Daoy (cell line): ENCODE results near the gene PALB2. TPM values are rescaled to one million over a fixed set of nuclear protein-coding genes. Genes with fewer than 3 reads are reported as not detected.
A peak's percentile ranks its signal among the peaks of the same experiment; 100 is the strongest.

Experiments
- DNase-seq: peaks from one replicate; pipeline ENCODE4 v3.0.0-alpha.2; 2015; ENCODE audit warnings: low read depth
- total RNA-seq: library from RNA; depleted of rRNA; stranded (reverse); fragments of >200 nt; shearing (Covaris generic); gene quantifications from 2 replicates; pipeline ENCODE4 v1.2.3, GENCODE V29; 2014

Gene PALB2
- total RNA-seq, 1 experiment from 2014 or later = 13.5 TPM

DNA sequence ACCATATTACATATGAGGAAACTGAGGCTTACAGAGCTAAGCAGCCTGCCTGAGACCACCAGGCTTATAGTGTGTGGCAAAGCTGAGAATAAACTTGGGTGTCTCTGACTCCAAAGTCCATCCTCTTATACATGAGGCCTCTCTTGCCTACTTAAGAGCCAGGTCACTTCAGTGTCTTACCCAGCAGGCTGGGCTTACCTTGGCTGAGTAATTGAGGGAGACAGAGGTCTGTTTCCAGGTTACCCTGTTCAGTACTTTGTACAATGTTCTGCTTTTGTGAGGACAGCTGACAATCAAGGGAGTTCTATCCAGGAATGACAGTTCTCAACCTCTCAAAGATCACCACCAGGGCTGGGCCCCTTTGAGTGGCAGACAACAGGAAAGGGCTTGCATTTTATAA is 59.3 kb downstream of the PALB2 start:
- DNase-seq = no peak

GRCh38 chr16:23580391-23580790 is 60.7 kb downstream of the PALB2 start:
- DNase-seq = no peak

- no peak for DNase-seq
Observed at GRCh38 chr16:23579371-23579770, 61.7 kb downstream of the PALB2 start.

DNA sequence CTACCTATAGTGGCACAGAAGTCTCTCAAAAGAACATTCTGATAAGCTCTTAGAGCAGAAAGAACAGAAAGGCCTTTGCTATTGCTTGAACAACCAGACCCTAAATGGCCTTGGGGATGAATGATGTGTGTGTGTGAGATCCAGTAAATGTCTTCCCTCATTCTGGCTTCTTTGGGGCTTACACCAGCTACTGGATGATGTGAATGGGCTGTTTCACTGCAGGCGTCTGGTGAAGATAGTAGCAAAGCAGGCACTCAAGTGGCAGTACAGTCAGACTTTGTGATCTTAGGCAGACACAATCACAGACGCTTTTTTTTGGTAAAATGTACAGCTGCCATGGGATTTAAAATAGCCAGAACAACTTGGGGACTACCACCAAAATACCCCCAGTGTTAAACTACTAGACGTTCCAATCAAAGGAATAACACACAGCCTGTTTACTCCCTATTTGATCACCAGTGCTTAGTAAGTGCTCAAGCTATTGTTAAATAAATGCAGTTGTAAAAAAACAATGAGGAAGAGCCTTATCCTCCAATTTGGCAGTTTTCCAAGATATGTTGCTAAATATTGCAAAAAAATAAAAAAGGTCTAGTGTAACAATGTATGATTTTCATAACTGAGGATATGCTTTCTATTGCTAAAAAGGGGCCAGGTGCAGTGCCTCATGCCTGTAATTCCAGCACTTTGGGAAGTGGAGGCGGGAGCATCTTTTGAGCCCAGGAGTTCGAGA is 62.8 kb downstream of the PALB2 start:
- no peak for DNase-seq

DNA sequence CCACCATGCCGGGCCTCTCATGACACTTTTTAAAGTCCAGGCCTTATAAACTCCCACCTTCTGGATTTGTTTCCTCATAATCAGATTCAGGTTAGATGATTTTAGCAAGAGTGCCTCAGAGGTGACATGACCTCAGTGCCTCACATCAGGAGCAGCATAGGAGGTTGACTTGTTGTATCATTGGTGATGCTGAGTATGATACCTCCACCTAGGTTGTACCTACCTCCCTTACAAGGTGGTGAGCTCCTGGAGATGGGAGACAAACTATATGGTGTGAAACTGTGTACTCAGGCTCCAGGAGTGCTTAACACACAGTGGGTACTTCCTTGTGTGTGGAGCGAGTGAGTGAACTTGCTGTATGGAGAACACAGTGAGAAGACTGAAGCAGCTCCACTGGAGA is 63.6 kb downstream of the PALB2 start:
- DNase-seq = no peak

GRCh38 chr16:23575834-23576233 is 65.3 kb downstream of the PALB2 start:
- no peak for DNase-seq

GRCh38 chr16:23573817-23574216 is 67.3 kb downstream of the PALB2 start:
- no peak for DNase-seq

GRCh38 chr16:23572394-23572793 is 68.7 kb downstream of the PALB2 start:
- DNase-seq = no peak

DNA sequence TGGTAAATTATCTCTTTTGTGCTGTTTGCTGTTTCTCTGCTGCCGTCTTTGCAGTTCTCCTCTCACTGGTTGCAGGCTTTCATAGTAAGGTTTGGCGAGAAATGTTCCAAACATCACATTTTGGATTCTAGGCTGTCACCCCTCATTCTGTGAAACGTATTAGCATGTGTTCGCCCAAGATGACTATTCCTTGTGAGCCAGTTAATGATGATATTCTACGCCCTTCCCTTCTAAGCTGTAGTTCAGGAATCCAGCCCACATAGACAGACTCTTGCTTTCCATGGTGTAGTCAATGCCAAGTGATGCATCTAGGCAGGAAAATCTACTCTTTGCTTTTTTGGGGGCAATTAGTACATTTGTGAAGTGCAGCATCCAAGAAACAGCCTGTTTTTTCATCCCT is 69.2 kb downstream of the PALB2 start:
- no peak for DNase-seq

- DNase-seq = no peak
Observed at GRCh38 chr16:23570992-23571632, 70.0 kb downstream of the PALB2 start.

- no peak for DNase-seq
Observed at GRCh38 chr16:23567602-23568001, 73.5 kb downstream of the PALB2 start.

DNA sequence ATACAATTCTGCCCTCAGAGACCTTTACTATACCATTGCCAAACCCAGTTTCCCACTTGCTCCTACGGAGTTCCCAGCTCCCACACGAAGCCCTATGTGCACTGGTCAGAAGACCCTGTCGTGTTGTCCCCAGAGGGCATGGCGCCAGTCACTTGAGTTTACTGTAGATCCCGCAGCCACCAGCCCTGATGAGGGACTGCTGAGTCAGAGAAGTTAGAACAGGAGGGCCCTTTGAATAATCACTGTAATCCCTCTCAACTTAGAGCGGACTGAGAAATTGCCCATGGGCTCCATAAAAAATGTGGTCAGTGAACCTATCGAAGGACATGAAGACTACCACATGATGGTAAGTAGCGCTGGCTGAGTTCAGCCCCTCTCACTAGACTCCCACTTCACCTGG is 74.4 kb downstream of the PALB2 start:
- DNase-seq = no peak

DNA sequence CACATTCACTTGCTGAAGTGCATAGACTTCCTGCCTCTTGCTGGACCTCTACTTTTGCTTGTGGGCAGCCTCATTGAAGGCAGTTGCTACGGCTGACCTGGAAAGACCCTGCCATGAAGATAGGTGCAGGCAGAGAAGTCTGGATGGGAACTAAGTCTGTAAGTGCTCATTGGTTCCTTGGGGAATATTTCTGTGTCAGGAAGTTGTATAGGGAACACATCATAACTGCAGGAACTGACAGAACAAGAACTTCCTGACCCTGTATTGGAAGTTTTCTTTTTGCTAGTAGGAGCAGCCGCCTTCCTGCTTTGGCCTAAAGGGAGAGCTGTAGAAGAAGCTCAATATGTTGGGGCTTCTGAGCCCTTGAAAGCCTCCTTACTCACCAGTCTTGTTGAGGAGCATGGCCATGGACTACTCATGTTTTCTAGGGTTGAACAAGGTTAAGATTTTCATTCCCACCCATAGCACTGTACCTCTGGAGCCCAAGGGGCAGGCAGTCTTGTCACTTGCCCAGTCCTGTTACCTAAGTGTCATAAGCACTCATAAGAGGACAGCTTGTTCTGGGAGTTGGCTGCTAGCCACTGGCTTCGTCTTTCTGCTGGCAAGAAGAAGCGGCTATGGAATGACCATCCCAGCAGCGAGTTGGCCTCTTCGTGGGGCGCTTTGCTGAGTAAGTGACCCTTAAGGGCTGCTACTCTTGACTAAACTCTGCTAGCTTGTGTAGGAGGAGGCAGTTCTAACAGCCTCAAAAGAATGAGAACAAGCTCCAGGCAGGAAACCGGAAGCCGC is 76.3 kb downstream of the PALB2 start:
- DNase-seq = no peak

DNA sequence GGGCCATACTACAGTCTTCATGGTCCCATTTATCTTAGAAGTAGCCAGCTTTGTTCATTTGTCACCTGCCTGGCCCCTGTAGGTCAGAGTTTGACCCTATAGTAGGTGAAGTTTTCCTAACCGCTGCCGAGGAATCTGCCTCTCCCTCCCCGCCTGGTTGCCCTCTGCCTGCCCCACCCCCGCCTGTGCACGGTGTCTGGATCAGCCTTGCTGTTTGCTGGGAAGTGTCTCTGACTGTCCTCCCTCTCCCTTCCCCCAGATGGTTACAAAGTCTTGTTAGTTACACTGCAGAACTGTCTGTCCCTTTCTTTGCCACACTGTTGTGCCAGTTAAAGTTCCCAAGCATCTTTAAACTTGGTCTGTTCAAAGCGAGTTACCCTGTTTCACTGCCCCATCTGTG is 77.9 kb downstream of the PALB2 start:
- no peak for DNase-seq

DNA sequence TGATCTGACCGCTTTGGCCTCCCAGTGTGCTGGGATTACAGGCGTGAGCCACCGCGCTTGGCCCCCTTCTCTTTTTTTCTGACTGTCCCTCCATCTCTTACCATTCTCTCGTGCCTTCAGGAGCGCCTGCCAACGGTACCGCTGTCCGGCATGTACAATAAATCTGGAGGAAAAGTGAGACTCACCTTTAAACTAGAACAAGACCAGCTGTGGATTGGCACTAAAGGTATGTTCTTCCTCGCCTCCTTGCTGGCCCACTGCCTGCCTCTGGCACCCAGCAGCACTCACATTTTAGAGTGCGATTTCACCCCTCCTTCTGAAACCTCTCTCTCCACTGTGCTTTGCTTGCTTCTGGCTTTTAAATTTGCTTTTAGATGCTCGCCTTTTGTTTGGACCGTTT is 78.6 kb downstream of the PALB2 start:
- no peak for DNase-seq

DNA sequence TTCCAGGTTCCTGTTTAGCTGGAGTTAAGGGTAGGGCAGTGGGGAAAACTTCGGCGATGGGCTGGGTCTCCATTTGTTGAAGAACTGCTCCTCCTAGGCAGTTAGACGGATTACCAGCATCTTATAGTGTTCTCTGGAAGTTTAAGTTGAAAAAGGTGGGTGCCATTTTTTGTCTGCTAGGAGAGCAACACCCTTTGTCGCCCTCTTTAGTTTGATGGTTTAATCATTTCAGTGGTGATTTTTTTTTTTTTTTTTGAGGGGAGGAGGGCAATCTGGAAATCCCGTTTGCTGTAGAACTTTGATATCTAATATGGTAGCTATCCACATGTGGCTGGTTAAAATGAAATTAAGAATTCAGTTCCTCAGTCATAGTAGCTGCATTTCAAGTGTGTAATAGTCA is 79.5 kb downstream of the PALB2 start:
- DNase-seq = no peak

DNA sequence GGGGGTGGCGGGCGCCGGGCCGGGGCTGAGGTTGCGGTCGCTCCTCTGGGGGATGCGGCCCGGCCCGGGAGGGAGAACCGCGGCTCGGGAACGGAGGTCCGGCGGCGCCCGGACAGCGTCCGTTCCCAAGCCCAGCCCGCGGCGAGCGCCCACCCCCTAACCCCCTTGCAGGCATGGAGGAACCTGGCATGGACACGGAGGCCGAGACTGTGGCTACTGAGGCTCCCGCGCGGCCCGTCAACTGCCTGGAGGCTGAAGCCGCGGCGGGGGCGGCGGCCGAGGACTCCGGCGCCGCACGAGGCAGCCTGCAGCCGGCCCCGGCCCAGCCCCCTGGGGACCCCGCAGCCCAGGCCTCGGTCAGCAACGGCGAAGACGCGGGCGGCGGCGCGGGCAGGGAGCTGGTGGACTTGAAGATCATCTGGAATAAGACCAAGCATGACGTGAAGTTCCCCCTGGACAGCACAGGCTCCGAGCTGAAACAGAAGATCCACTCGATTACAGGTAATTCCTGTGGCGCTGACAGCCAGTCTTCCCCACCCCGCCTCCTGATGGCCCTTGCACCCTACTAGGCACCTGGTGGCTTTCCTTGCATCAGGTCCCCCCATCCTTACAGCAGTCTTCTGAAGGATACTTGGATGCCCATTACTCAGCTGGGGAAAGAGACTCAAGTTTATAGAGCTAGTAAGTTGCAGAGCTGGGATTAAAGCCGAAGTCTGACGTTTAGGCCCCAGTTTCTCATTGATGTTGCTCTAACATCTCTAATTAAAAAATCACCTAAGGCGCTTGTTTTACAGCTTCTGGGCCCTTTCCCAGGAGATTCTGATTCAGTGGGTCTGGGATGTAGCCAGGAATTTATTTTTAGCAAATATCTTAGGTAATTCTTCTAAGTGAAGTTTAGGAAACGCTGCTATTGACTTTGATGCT is 83.1 kb downstream of the PALB2 start:
- no peak for DNase-seq

DNA sequence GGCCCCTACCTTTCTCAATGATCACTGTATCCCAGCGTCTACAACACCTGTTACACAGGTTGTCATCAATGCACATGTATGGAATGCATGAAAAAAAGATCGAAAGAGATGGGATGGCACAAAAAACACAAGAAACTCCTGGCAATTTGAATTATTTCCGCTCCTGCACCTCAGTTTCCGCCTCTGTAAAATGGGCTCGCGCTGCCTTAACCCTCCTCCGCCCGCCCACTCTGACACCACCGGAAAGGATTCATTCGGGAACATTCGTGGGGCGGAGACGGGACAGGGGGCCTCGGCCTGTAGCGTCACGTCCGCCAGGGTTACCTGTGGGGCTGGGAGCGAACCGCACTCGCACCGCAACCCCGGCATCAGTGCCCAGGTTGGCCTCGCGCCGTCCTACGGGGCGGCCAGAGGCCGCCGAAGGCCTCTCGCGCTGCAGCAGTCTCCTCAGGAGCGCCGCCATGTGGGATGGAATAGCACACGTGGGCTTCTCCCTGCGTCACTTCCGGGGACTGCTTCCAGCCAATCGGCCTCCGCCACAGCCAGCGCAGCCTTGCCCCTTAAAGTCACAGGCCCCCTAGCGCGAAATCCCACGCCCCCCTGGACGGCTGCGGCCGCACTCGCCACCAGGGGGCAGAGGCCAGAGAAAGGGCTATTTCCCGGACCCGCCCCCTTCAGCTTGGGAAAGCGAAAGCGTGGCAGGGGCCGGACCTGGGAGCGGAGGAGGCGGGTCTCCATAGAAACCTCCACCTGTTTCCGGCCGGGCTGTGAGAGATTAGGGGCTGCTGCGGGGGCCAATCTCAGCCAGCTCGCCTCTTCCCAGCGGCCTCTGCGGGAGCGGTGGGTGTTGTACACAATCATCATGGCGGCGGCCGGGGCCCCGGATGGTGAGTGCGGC is 84.0 kb downstream of the PALB2 start, which contains the start of the genes EARS2 and UBFD1:
TSS of gene EARS2 (minus strand) at position 470 of the 898 bp plus-strand sequence. CDS start at position 463, 7 bp downstream.
TSS of gene UBFD1 (plus strand) at position 847 of the 898 bp plus-strand sequence. CDS start at position 863, 16 bp downstream.
- DNase-seq = peak; percentile 97

- DNase-seq = no peak
Observed at GRCh38 chr16:23554536-23554935, 86.6 kb downstream of the PALB2 start.
